HCT116 (cell line): Measurements from ENCODE around the gene CRACDL.

ENCODE experiments used
- CBX3 ChIP-seq: IDR thresholded peaks from 2 replicates; pipeline ENCODE4 v1.6.1; 2012; ENCODE audit warnings: low read depth
- CTCF ChIP-seq, 3 experiments: fragments of 200-600 bp in 1 of 3; sonication (generic) in 1 of 3; IDR thresholded peaks in 2 of 3; conservative IDR thresholded peaks in 1 of 3; 2 replicates each; pipeline ENCODE4 v1.5.1; 2012 to 2017; ENCODE audit warnings: low read depth in 2 of 3, low read length in 2 of 3, antibody characterized with exemption in 1 of 3, borderline replicate concordance in 1 of 3, control low read depth in 1 of 3, mild to moderate bottlenecking in 1 of 3, mixed read lengths in 1 of 3, mixed run types in 1 of 3, moderate library complexity in 1 of 3; ENCODE audit not compliant: insufficient read depth in 1 of 3
- EZH2 ChIP-seq: fragments of 200-600 bp; sonication (generic); IDR thresholded peaks from 2 replicates; pipeline ENCODE4 v1.6.1; 2017; ENCODE audit warnings: antibody characterized with exemption, mixed run types
- EZH2phosphoT487 ChIP-seq: fragments of 200-600 bp; IDR thresholded peaks from 2 replicates; pipeline ENCODE4 v1.6.1; 2018; ENCODE audit warnings: antibody characterized with exemption, borderline replicate concordance
- JUND ChIP-seq: IDR thresholded peaks from 2 replicates; pipeline ENCODE4 v1.6.1; 2012
- POLR2A ChIP-seq: IDR thresholded peaks from 2 replicates; pipeline ENCODE4 v1.7.0; 2011; ENCODE audit warnings: borderline replicate concordance; ENCODE audit not compliant: insufficient read depth, insufficient read length; ENCODE audit errors: extremely low read depth
- SIN3A ChIP-seq: IDR thresholded peaks from 2 replicates; pipeline ENCODE4 v1.6.1; 2012; ENCODE audit warnings: low read depth
- YY1 ChIP-seq: IDR thresholded peaks from 2 replicates; pipeline ENCODE4 v1.6.1; 2011; ENCODE audit warnings: low read length, low read depth, moderate library complexity, mild to moderate bottlenecking; ENCODE audit not compliant: insufficient replicate concordance; ENCODE audit errors: extremely low read depth
- ZNF274 ChIP-seq: fragments of 200-500 bp; sonication (Bioruptor generic); IDR thresholded peaks from 2 replicates; pipeline ENCODE4 v1.6.1; 2014; ENCODE audit warnings: mild to moderate bottlenecking, low read depth, low read length, inconsistent platforms

GRCh38 chr2:98946855-98947254 is 10.8 kb upstream of the CRACDL start:
- no peak for TF ChIP-seq SIN3A
- TF ChIP-seq EZH2phosphoT487 = no peak
- TF ChIP-seq POLR2A = no peak
- TF ChIP-seq CTCF (IDR thresholded peaks at IDR 0.05 in 2 of 3, conservative IDR thresholded peaks at IDR 0.05 in 1 of 3; ENCODE audit: borderline replicate concordance in 1 of 3, insufficient read depth in 1 of 3, low read depth in 2 of 3, low read length in 2 of 3) = no peak
- no peak for TF ChIP-seq CBX3
- TF ChIP-seq YY1 = no peak
- no peak for TF ChIP-seq EZH2
- no peak for TF ChIP-seq JUND
- no peak for TF ChIP-seq ZNF274
